HFFc6 (cell line): ENCODE data around the gene ENOPH1. TPM values are rescaled to one million over a fixed set of nuclear protein-coding genes. Genes with fewer than 3 reads are reported as not detected.

Experiments used
- DNase-seq: peaks from one replicate; pipeline ENCODE4 v3.0.0-alpha.2; 2018
- H3K27ac Mint-ChIP-seq: 2 replicates; pipeline ENCODE4 v1.8.0; 2020; ENCODE audit warnings: mild to moderate bottlenecking, mixed read lengths
- H3K27me3 Mint-ChIP-seq: 2 replicates; pipeline ENCODE4 v1.8.0; 2021; ENCODE audit warnings: mild to moderate bottlenecking, moderate library complexity, mixed read lengths; ENCODE audit not compliant: insufficient read depth
- H3K36me3 Mint-ChIP-seq: 2 replicates; pipeline ENCODE4 v1.8.0; 2021; ENCODE audit warnings: low read depth, mixed read lengths
- H3K4me1 Mint-ChIP-seq: 2 replicates; pipeline ENCODE4 v1.8.0; 2020; ENCODE audit warnings: low read depth, mixed read lengths
- H3K4me3 Mint-ChIP-seq: 2 replicates; pipeline ENCODE4 v1.8.0; 2020; ENCODE audit warnings: mild to moderate bottlenecking, moderate library complexity, mixed read lengths
- H3K9me3 Mint-ChIP-seq: 2 replicates; pipeline ENCODE4 v1.8.0; 2020; ENCODE audit warnings: mild to moderate bottlenecking, mixed read lengths
- total RNA-seq, 6 experiments: library from RNA; stranded (reverse); fragmentation: NEBNext Ultra II Directional; extraction: Animal tissue kit (Norgen Biotek cat#: 25700); gene quantifications; 2 replicates in 1 of 6; 3 replicates in 5 of 6; pipeline ENCODE4 v1.2.3, GENCODE V29; 2021
- TF ChIP-seq, protein P1 (sequence below): fragments of 200-600 bp; sonication (generic); IDR thresholded peaks from 2 replicates; pipeline ENCODE4 v1.5.0; 2021; ENCODE audit warnings: antibody characterized with exemption, mild to moderate bottlenecking

The ENOPH1 gene
- total RNA-seq, 6 experiments from 2014 or later = 30.5 to 39.8 (median 33.5) TPM

- H3K4me3 Mint-ChIP-seq = no peak overlapping the region
Measured at GRCh38 chr4:82422616-82423015, 7.8 kb upstream of the ENOPH1 start.

GRCh38 chr4:82423245-82424054, 6.9 kb upstream of the ENOPH1 start:
- H3K36me3 Mint-ChIP-seq = peaks cover 64% of the 10 kb centered on the region
- H3K9me3 Mint-ChIP-seq = peaks cover 6% of the 10 kb centered on the region; the same call in 1 of the 2 replicates
- DNase-seq = peak; percentile 45
- peaks cover 14% of the 10 kb centered on the region for H3K27me3 Mint-ChIP-seq
- TF ChIP-seq, protein P1, sequence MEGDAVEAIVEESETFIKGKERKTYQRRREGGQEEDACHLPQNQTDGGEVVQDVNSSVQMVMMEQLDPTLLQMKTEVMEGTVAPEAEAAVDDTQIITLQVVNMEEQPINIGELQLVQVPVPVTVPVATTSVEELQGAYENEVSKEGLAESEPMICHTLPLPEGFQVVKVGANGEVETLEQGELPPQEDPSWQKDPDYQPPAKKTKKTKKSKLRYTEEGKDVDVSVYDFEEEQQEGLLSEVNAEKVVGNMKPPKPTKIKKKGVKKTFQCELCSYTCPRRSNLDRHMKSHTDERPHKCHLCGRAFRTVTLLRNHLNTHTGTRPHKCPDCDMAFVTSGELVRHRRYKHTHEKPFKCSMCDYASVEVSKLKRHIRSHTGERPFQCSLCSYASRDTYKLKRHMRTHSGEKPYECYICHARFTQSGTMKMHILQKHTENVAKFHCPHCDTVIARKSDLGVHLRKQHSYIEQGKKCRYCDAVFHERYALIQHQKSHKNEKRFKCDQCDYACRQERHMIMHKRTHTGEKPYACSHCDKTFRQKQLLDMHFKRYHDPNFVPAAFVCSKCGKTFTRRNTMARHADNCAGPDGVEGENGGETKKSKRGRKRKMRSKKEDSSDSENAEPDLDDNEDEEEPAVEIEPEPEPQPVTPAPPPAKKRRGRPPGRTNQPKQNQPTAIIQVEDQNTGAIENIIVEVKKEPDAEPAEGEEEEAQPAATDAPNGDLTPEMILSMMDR = no peak
- peaks cover 49% of the 10 kb centered on the region for H3K4me1 Mint-ChIP-seq
- peak overlapping the region; percentile 83 for H3K27ac Mint-ChIP-seq
- peak overlapping the region; percentile 95 for H3K4me3 Mint-ChIP-seq

More at GRCh38 chr4:82422616-82423015, 7.8 kb upstream of the ENOPH1 start:
- Mint-ChIP-seq H3K9me3 (peaks cover 6% of the 10 kb centered on the region; the same call in 1 of the 2 replicates), H3K4me1 (peaks cover 48% of the 10 kb centered on the region), H3K36me3 (peaks cover 56% of the 10 kb centered on the region), H3K27ac (peak overlapping the region; percentile 83; the same call in 1 of the 2 replicates), H3K27me3 (peaks cover 8% of the 10 kb centered on the region)
- no peak for DNase-seq
- TF ChIP-seq, protein P1 = no peak

DNA sequence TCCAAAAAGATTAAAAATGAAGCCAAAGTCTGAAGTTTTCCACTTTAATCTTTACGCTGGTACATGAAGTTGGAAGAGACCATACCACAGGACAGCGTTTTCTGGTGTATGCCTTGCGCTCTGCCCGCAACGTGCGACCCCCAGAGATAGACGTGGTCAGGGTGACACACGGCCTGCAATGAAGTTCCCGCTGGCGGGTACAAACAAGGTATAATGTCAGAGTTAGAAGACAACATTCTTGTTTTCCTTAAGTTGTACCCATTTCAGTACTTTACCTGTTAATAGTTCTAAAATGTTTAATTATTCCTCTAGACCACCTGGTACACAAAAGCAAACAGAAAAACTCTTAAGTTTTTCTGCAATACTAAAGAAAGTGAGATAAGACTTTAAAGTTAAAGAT, 4.9 kb upstream of the ENOPH1 start:
- H3K4me3 Mint-ChIP-seq = peak overlapping the region; percentile 95
- peaks cover 10% of the 10 kb centered on the region for H3K9me3 Mint-ChIP-seq
- H3K36me3 Mint-ChIP-seq = peaks cover 74% of the 10 kb centered on the region
- peak overlapping the region; percentile 21 for H3K27ac Mint-ChIP-seq
- DNase-seq = no peak
- TF ChIP-seq, protein P1 = no peak
- H3K27me3 Mint-ChIP-seq = peaks cover 24% of the 10 kb centered on the region
- H3K4me1 Mint-ChIP-seq = peaks cover 49% of the 10 kb centered on the region

GRCh38 chr4:82428526-82428968, 1.8 kb upstream of the ENOPH1 start:
- TF ChIP-seq, protein P1 = no peak

GRCh38 chr4:82428969-82429727, 1.2 kb upstream of the ENOPH1 start:
- Mint-ChIP-seq H3K9me3 (peaks cover 4% of the 10 kb centered on the region; the same call in 1 of the 2 replicates), H3K27ac (peak overlapping the region; percentile 99), H3K36me3 (peaks cover 53% of the 10 kb centered on the region), H3K4me3 (peak overlapping the region; percentile 95), H3K27me3 (peaks cover 20% of the 10 kb centered on the region), H3K4me1 (peaks cover 61% of the 10 kb centered on the region)
- peak; percentile 85 for DNase-seq
- TF ChIP-seq, protein P1 = peak; percentile 99

More at GRCh38 chr4:82428526-82428968, 1.8 kb upstream of the ENOPH1 start:
- H3K27ac Mint-ChIP-seq = peak overlapping the region; percentile 99
- DNase-seq = no peak
- peaks cover 5% of the 10 kb centered on the region for H3K9me3 Mint-ChIP-seq
- H3K27me3 Mint-ChIP-seq = peaks cover 20% of the 10 kb centered on the region
- peaks cover 61% of the 10 kb centered on the region for H3K4me1 Mint-ChIP-seq
- peaks cover 59% of the 10 kb centered on the region for H3K36me3 Mint-ChIP-seq
- peak overlapping the region; percentile 95 for H3K4me3 Mint-ChIP-seq
